Liver (tissue), 9 donors: ENCODE data around the gene CAPN1. TPM values are rescaled to one million over a fixed set of nuclear protein-coding genes. Genes with fewer than 3 reads are reported as not detected.

Source experiments
- DNase-seq: peaks from one replicate; pipeline ENCODE4 v3.0.0-alpha.2; 2017; ENCODE audit warnings: low spot score
- H3K27ac ChIP-seq, 2 donors: one replicate each; pipeline ENCODE4 v1.7.0; 2013; ENCODE audit warnings: inconsistent platforms in 2 of 2, low read length in 2 of 2, control low read depth in 1 of 2, low read depth in 1 of 2, mild to moderate bottlenecking in 1 of 2
- H3K27me3 ChIP-seq, 4 donors: one replicate each; pipeline versions ENCODE4 v1.6.1 to v1.7.0; 2013; ENCODE audit warnings: low read length in 3 of 4, inconsistent platforms in 1 of 4, mild to moderate bottlenecking in 1 of 4, moderate library complexity in 1 of 4; ENCODE audit not compliant: control insufficient read depth in 4 of 4, insufficient read depth in 4 of 4
- H3K36me3 ChIP-seq, 4 donors: one replicate each; pipeline versions ENCODE4 v1.6.1 to v1.7.0; 2013; ENCODE audit warnings: low read length in 3 of 4, mild to moderate bottlenecking in 3 of 4, low read depth in 1 of 4, moderate library complexity in 1 of 4; ENCODE audit not compliant: control insufficient read depth in 4 of 4, insufficient read depth in 3 of 4
- H3K4me1 ChIP-seq, 4 donors: one replicate each; pipeline versions ENCODE4 v1.6.1 to v1.7.0; 2013; ENCODE audit warnings: low read length in 3 of 4, mild to moderate bottlenecking in 3 of 4, moderate library complexity in 1 of 4; ENCODE audit not compliant: control insufficient read depth in 4 of 4, insufficient read depth in 4 of 4
- H3K4me3 ChIP-seq, 3 donors: one replicate each; pipeline versions ENCODE4 v1.6.1 to v1.7.0; 2013; ENCODE audit warnings: low read length in 3 of 3, control low read depth in 1 of 3, low read depth in 1 of 3, mild to moderate bottlenecking in 1 of 3
- H3K9ac ChIP-seq, 2 donors: one replicate each; pipeline ENCODE4 v1.7.0; 2013; ENCODE audit warnings: low read length in 2 of 2, mild to moderate bottlenecking in 2 of 2, moderate library complexity in 2 of 2, control low read depth in 1 of 2, low read depth in 1 of 2
- H3K9me3 ChIP-seq, 4 donors: one replicate each; pipeline versions ENCODE4 v1.6.1 to v1.7.0; 2013; ENCODE audit warnings: low read length in 3 of 4; ENCODE audit not compliant: control insufficient read depth in 4 of 4
- FOXA1 ChIP-seq: IDR thresholded peaks from 2 replicates; pipeline ENCODE4 v1.6.1; 2016; ENCODE audit warnings: antibody characterized with exemption
- FOXA2 ChIP-seq: IDR thresholded peaks from 2 replicates; pipeline ENCODE4 v1.6.1; 2016; ENCODE audit warnings: antibody characterized with exemption
- GABPA ChIP-seq, 2 donors: IDR thresholded peaks in 1 of 2; conservative IDR thresholded peaks in 1 of 2; 2 replicates each; pipeline ENCODE4 v1.6.1; 2016; ENCODE audit warnings: antibody characterized with exemption in 2 of 2, mild to moderate bottlenecking in 1 of 2, moderate library complexity in 1 of 2
- HNF4G ChIP-seq: IDR thresholded peaks from 2 replicates; pipeline ENCODE4 v1.6.1; 2016; ENCODE audit warnings: antibody characterized with exemption
- JUND ChIP-seq, 2 donors: IDR thresholded peaks; 2 replicates each; pipeline ENCODE4 v1.6.1; 2016; ENCODE audit warnings: antibody characterized with exemption in 2 of 2
- NR2F2 ChIP-seq: IDR thresholded peaks from 2 replicates; pipeline ENCODE4 v1.6.1; 2016; ENCODE audit warnings: antibody characterized with exemption
- RAD21 ChIP-seq, 2 donors: IDR thresholded peaks; 2 replicates each; pipeline ENCODE4 v1.6.1; 2016; ENCODE audit warnings: antibody characterized with exemption in 2 of 2, mild to moderate bottlenecking in 2 of 2
- SP1 ChIP-seq: IDR thresholded peaks from 2 replicates; pipeline ENCODE4 v1.6.1; 2018; ENCODE audit warnings: antibody characterized with exemption, mild to moderate bottlenecking
- TAF1 ChIP-seq: conservative IDR thresholded peaks from 2 replicates; pipeline ENCODE4 v1.6.1; 2016; ENCODE audit warnings: antibody characterized with exemption, mild to moderate bottlenecking
- ZBTB33 ChIP-seq: IDR thresholded peaks from 2 replicates; pipeline ENCODE4 v1.6.1; 2016; ENCODE audit warnings: antibody characterized with exemption
- WGBS: extraction: QIAGEN DNeasy Blood & Tissue Kit; methylation state at CpG from one replicate; pipeline ENCODE4 v1.1.7; 2013; 5-methylcytosine and 5-hydroxymethylcytosine counted together
- polyA plus RNA-seq, 2 donors: library from polyadenylated mRNA; stranded (reverse) in 1 of 2; unstranded in 1 of 2; fragments of 200-250 nt in 1 of 2; fragments of >200 nt in 1 of 2; fragmentation: Nextera tagmentation in 1 of 2; extraction: Ambion mirVana in 1 of 2; gene quantifications; one replicate each; pipeline versions ENCODE4 v1.2.1 to v1.2.3, GENCODE V29; 2013 to 2015
- total RNA-seq, 2 donors: library from RNA; depleted of rRNA; stranded (reverse); fragments of >200 nt; gene quantifications; one replicate each; pipeline ENCODE4 v1.2.3, GENCODE V29; 2014
- donor health status: healthy.
- donor health status: healthy.
- donor health status: healthy.
- donor health status: healthy.
- donor health status: healthy.

Gene CAPN1
- total and polyA plus RNA-seq, 4 donors: 39.6 to 183 (median 65.1) TPM

- Histone ChIP-seq H3K4me3 (no peak overlapping the region), H3K27me3 (no peaks in the 10 kb centered on the region), H3K4me1 (peaks cover 9 to 27% (median 25%) of the 10 kb centered on the region in 4 donors), H3K27ac (peak overlapping the region; percentile 69 to 81), H3K9ac (no peak overlapping the region), H3K36me3 (no peaks in the 10 kb centered on the region), H3K9me3 (no peaks in the 10 kb centered on the region)
- DNase-seq: no peak
- TF ChIP-seq SP1: no peak
- TF ChIP-seq HNF4G: no peak
- TF ChIP-seq NR2F2: no peak
- 74% methylated on average over 3 of the region's 3 CpGs for WGBS
Observed at GRCh38 chr11:65151331-65151899, 30.3 kb upstream of the CAPN1 start.

- no peak for DNase-seq
- H3K27ac ChIP-seq: no peak overlapping the region
Observed at GRCh38 chr11:65152122-65152521, 29.6 kb upstream of the CAPN1 start.

GRCh38 chr11:65156256-65156655 is 25.5 kb upstream of the CAPN1 start:
- no peak overlapping the region for H3K4me3 ChIP-seq
- H3K27me3 ChIP-seq: no peaks in the 10 kb centered on the region
- no peak overlapping the region for H3K27ac ChIP-seq
- DNase-seq: no peak
- H3K36me3 ChIP-seq: no peaks in the 10 kb centered on the region
- no peaks in the 10 kb centered on the region for H3K9me3 ChIP-seq
- 97% methylated on average over 3 of the region's 3 CpGs for WGBS
- H3K4me1 ChIP-seq: peaks cover 0 to 10% (median 9%) of the 10 kb centered on the region in 4 donors
- TF ChIP-seq FOXA1 (no peak), JUND (IDR thresholded peaks at IDR 0.05) (no peak), GABPA (IDR thresholded peaks at IDR 0.05 in 1 of 2, conservative IDR thresholded peaks at IDR 0.05 in 1 of 2) (no peak), RAD21 (IDR thresholded peaks at IDR 0.05) (no peak), FOXA2 (no peak), ZBTB33 (no peak)
- no peak overlapping the region for H3K9ac ChIP-seq

More at GRCh38 chr11:65152122-65152521, 29.6 kb upstream of the CAPN1 start:
- TF ChIP-seq TAF1 (no peak), NR2F2 (no peak), ZBTB33 (no peak)
- H3K27me3 ChIP-seq: no peaks in the 10 kb centered on the region
- WGBS: 74% methylated on average over 2 of the region's 2 CpGs
- H3K9ac ChIP-seq: no peak overlapping the region
- peaks cover 7 to 23% (median 20%) of the 10 kb centered on the region in 4 donors for H3K4me1 ChIP-seq
- H3K9me3 ChIP-seq: no peaks in the 10 kb centered on the region
- no peak overlapping the region for H3K4me3 ChIP-seq
- H3K36me3 ChIP-seq: no peaks in the 10 kb centered on the region
